ENCODE results near the gene PXDC1. TPM values are rescaled to one million over a fixed set of nuclear protein-coding genes. Genes with fewer than 3 reads are reported as not detected.

Gene PXDC1
- total RNA-seq, 1 donor = 39.4 TPM

GRCh38 chr6:3749977-3750316, 1.6 kb downstream of the PXDC1 start:
- DNase-seq (ENCODE audit: low read depth) = peak; percentile 92
- peak overlapping the region; percentile 75 for H3K4me3 ChIP-seq (ENCODE audit: low read depth, low read length)
- no peak for TF ChIP-seq CTCF (IDR thresholded peaks at IDR 0.05; ENCODE audit: insufficient read depth, low read length)

GRCh38 chr6:3749067-3749841, 2.3 kb downstream of the PXDC1 start:
- no peak for TF ChIP-seq CTCF (IDR thresholded peaks at IDR 0.05; ENCODE audit: insufficient read depth, low read length)
- H3K4me3 ChIP-seq (ENCODE audit: low read depth, low read length) = peak overlapping the region; percentile 75
- DNase-seq (ENCODE audit: low read depth) = no peak

GRCh38 chr6:3748208-3749066, 3.1 kb downstream of the PXDC1 start:
- peak overlapping the region; percentile 75 for H3K4me3 ChIP-seq (ENCODE audit: low read depth, low read length)
- peak; percentile 86 for DNase-seq (ENCODE audit: low read depth)
- TF ChIP-seq CTCF (IDR thresholded peaks at IDR 0.05; ENCODE audit: insufficient read depth, low read length) = peak; percentile 77

- no peak for TF ChIP-seq CTCF (IDR thresholded peaks at IDR 0.05; ENCODE audit: insufficient read depth, low read length)
- peak overlapping the region; percentile 25 for H3K4me3 ChIP-seq (ENCODE audit: low read depth, low read length)
- DNase-seq (ENCODE audit: low read depth) = no peak
These were observed 4.3 kb downstream of the PXDC1 start for GRCh38 chr6:3747100-3747737.

- no peak overlapping the region for H3K4me3 ChIP-seq (ENCODE audit: low read depth, low read length)
- TF ChIP-seq CTCF (IDR thresholded peaks at IDR 0.05; ENCODE audit: insufficient read depth, low read length) = no peak
- DNase-seq (ENCODE audit: low read depth) = no peak
These were observed 4.8 kb downstream of the PXDC1 start for GRCh38 chr6:3746696-3747095.

- TF ChIP-seq CTCF (IDR thresholded peaks at IDR 0.05; ENCODE audit: insufficient read depth, low read length) = no peak
- DNase-seq (ENCODE audit: low read depth) = no peak
- H3K4me3 ChIP-seq (ENCODE audit: low read depth, low read length) = no peak overlapping the region
These were observed 5.3 kb downstream of the PXDC1 start for GRCh38 chr6:3746119-3746691.
